GM23248 (cell line): ENCODE results near the gene FGFR2. TPM values are rescaled to one million over a fixed set of nuclear protein-coding genes. Genes with fewer than 3 reads are reported as not detected.

ENCODE experiments used
- DNase-seq: peaks from one replicate; pipeline ENCODE4 v3.0.0-alpha.2; 2015
- H2AFZ ChIP-seq: fragments of 200-600 bp; sonication (generic); 2 replicates; pipeline ENCODE4 v1.6.1; 2016; ENCODE audit warnings: antibody characterized with exemption
- H3F3A ChIP-seq: fragments of 200-600 bp; sonication (generic); 2 replicates; pipeline ENCODE4 v1.6.1; 2016; ENCODE audit warnings: mild to moderate bottlenecking, antibody characterized with exemption, mixed run types; ENCODE audit not compliant: insufficient read depth
- H3K27ac ChIP-seq: fragments of 200-600 bp; sonication (generic); 2 replicates; pipeline ENCODE4 v1.5.1; 2016; ENCODE audit warnings: mild to moderate bottlenecking
- H3K27me3 ChIP-seq: fragments of 200-600 bp; sonication (generic); replicated peaks from 2 replicates; pipeline ENCODE4 v1.6.1; 2016; ENCODE audit warnings: mild to moderate bottlenecking; ENCODE audit not compliant: insufficient read depth
- H3K36me3 ChIP-seq: fragments of 200-600 bp; sonication (generic); 2 replicates; pipeline ENCODE4 v1.6.1; 2016; ENCODE audit warnings: low read depth, mild to moderate bottlenecking
- H3K4me1 ChIP-seq: fragments of 200-600 bp; sonication (generic); 2 replicates; pipeline ENCODE4 v1.6.1; 2016; ENCODE audit warnings: mild to moderate bottlenecking; ENCODE audit not compliant: insufficient read depth
- H3K4me2 ChIP-seq: fragments of 200-600 bp; sonication (generic); one replicate; pipeline ENCODE4 v1.6.1; 2016; ENCODE audit warnings: mild to moderate bottlenecking; ENCODE audit not compliant: unreplicated experiment
- H3K4me3 ChIP-seq: fragments of 200-600 bp; sonication (generic); 2 replicates; pipeline ENCODE4 v1.5.1; 2016; ENCODE audit warnings: mild to moderate bottlenecking
- H3K79me2 ChIP-seq: fragments of 200-600 bp; sonication (generic); 2 replicates; pipeline ENCODE4 v1.6.1; 2016; ENCODE audit warnings: mild to moderate bottlenecking; ENCODE audit not compliant: insufficient read depth
- H3K9ac ChIP-seq: fragments of 200-600 bp; sonication (generic); 2 replicates; pipeline ENCODE4 v1.6.1; 2016; ENCODE audit warnings: mild to moderate bottlenecking
- H3K9me2 ChIP-seq: fragments of 200-600 bp; sonication (generic); 2 replicates; pipeline ENCODE4 v1.6.1; 2016; ENCODE audit warnings: mixed run types, mild to moderate bottlenecking, moderate library complexity; ENCODE audit not compliant: insufficient read depth
- H3K9me3 ChIP-seq: fragments of 200-600 bp; sonication (generic); one replicate; pipeline ENCODE4 v1.6.1; 2017; ENCODE audit warnings: low read depth
- H4K20me1 ChIP-seq: fragments of 200-600 bp; sonication (generic); 2 replicates; pipeline ENCODE4 v1.6.0; 2016; ENCODE audit not compliant: insufficient read depth
- EZH2 ChIP-seq: fragments of 200-600 bp; sonication (generic); IDR thresholded peaks from 2 replicates; pipeline ENCODE4 v1.6.1; 2018; ENCODE audit warnings: antibody characterized with exemption, mild to moderate bottlenecking; ENCODE audit not compliant: insufficient read depth, poor library complexity, severe bottlenecking
- EZH2phosphoT487 ChIP-seq: fragments of 200-600 bp; sonication (generic); IDR thresholded peaks from 2 replicates; pipeline ENCODE4 v1.6.1; 2018; ENCODE audit warnings: antibody characterized with exemption, moderate library complexity, mild to moderate bottlenecking, low read depth; ENCODE audit not compliant: insufficient read depth
- WGBS, 2 experiments: methylation state at CpG; one replicate each; pipeline ENCODE4 v1.1.6; 2015 to 2017; ENCODE audit warnings: low lambda C conversion rate in 2 of 2, low coverage in 1 of 2; ENCODE audit errors: missing lambda C conversion rate in 2 of 2; 5-methylcytosine and 5-hydroxymethylcytosine counted together
- in situ Hi-C: fragments of 300-500 bp; cut with MboI; formaldehyde crosslinking; loops from 2 replicates; pipeline ENCODE4 v1.15.0; 2020
- polyA plus RNA-seq: library from polyadenylated mRNA; unstranded; fragments of >200 nt; fragmentation: Nextera tagmentation; extraction: Ambion mirVana; gene quantifications from 2 replicates; pipeline ENCODE4 v1.2.1, GENCODE V29; 2016
- total RNA-seq: library from RNA; depleted of rRNA; stranded (reverse); fragments of >200 nt; shearing (Covaris generic); gene quantifications from 2 replicates; pipeline ENCODE4 v1.2.3, GENCODE V29; 2014

FGFR2 gene
- total and polyA plus RNA-seq, 2 experiments from 2014 or later: 0.15 TPM; not detected in 1

DNA sequence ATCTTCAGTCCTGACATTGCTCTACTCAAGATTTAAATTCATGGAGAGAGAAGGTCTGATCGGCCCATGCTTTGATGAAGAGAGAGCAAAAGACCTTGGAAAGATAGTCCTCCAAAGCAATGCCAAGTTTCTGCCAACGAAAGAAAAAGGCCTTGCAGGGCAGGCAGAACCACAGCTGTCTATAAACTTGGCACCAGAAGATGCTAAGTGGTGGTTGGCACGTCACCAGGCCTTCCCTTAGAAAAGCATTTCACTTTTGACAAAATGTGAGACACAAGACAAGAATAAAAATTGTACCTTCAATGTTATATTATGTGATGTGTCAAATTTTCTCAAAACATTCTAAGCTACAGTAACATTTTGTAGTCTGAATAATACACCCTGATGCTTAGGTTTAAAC is 42.0 kb upstream of the FGFR2 start:
- DNase-seq: no peak
- H3K79me2 ChIP-seq: no peaks in the 10 kb centered on the region
- H3K9me2 ChIP-seq: no peaks in the 10 kb centered on the region
- no peak overlapping the region for H3K4me3 ChIP-seq
- no peak overlapping the region for H3K9ac ChIP-seq
- H3K9me3 ChIP-seq: no peaks in the 10 kb centered on the region
- H3K27ac ChIP-seq: no peak overlapping the region
- no peaks in the 10 kb centered on the region for H4K20me1 ChIP-seq
- H3K36me3 ChIP-seq: no peaks in the 10 kb centered on the region
- H3K4me1 ChIP-seq: no peaks in the 10 kb centered on the region
- TF ChIP-seq EZH2phosphoT487 (no peak), EZH2 (no peak)
- no peaks in the 10 kb centered on the region for H3F3A ChIP-seq
- H2AFZ ChIP-seq: no peak overlapping the region
- no peaks in the 10 kb centered on the region for H3K27me3 ChIP-seq
- WGBS, 2 experiments: 18 to 27% methylated on average over 3 of the region's 3 CpGs
- no peak overlapping the region for H3K4me2 ChIP-seq
- in situ Hi-C loops: no loop called here

- Histone ChIP-seq H3K9me2 (no peaks in the 10 kb centered on the region), H3K4me1 (no peaks in the 10 kb centered on the region), H3F3A (no peaks in the 10 kb centered on the region), H3K9ac (no peak overlapping the region), H2AFZ (no peak overlapping the region), H3K4me2 (no peak overlapping the region), H3K4me3 (no peak overlapping the region), H3K79me2 (no peaks in the 10 kb centered on the region), H3K36me3 (no peaks in the 10 kb centered on the region), H3K27me3 (no peaks in the 10 kb centered on the region), H3K27ac (no peak overlapping the region), H4K20me1 (no peaks in the 10 kb centered on the region), H3K9me3 (no peaks in the 10 kb centered on the region)
- in situ Hi-C loops: no loop called here
- TF ChIP-seq EZH2: no peak
- TF ChIP-seq EZH2phosphoT487: no peak
- no peak for DNase-seq
Measured at GRCh38 chr10:121639416-121639815, 41.2 kb upstream of the FGFR2 start.

GRCh38 chr10:121637437-121637836 is 39.2 kb upstream of the FGFR2 start:
- Histone ChIP-seq H4K20me1 (no peaks in the 10 kb centered on the region), H3K9me3 (no peaks in the 10 kb centered on the region), H3K9me2 (no peaks in the 10 kb centered on the region), H3K36me3 (no peaks in the 10 kb centered on the region), H3K27ac (no peak overlapping the region), H3K9ac (no peak overlapping the region), H3K27me3 (no peaks in the 10 kb centered on the region), H3K4me2 (no peak overlapping the region), H3K79me2 (no peaks in the 10 kb centered on the region), H3K4me3 (no peak overlapping the region), H2AFZ (no peak overlapping the region), H3K4me1 (no peaks in the 10 kb centered on the region), H3F3A (no peaks in the 10 kb centered on the region)
- WGBS, 2 experiments: 35 to 45% methylated on average over 1 of the region's 1 CpG
- in situ Hi-C loops: no loop called here
- TF ChIP-seq EZH2phosphoT487 (no peak), EZH2 (no peak)
- DNase-seq: no peak

GRCh38 chr10:121633056-121633455 is 34.8 kb upstream of the FGFR2 start:
- H3K27me3 ChIP-seq: no peaks in the 10 kb centered on the region; the same call in 1 of the 2 replicates
- no peak for DNase-seq
- no peaks in the 10 kb centered on the region for H3K4me1 ChIP-seq
- H3K79me2 ChIP-seq: no peaks in the 10 kb centered on the region
- H3K4me3 ChIP-seq: no peak overlapping the region
- H3K27ac ChIP-seq: no peak overlapping the region
- H4K20me1 ChIP-seq: no peaks in the 10 kb centered on the region
- 39 to 46% methylated on average over 5 of the region's 5 CpGs for WGBS, 2 experiments
- no peaks in the 10 kb centered on the region for H3F3A ChIP-seq
- in situ Hi-C loops: no loop called here
- H3K4me2 ChIP-seq: no peak overlapping the region
- H3K9me2 ChIP-seq: no peaks in the 10 kb centered on the region
- no peaks in the 10 kb centered on the region for H3K36me3 ChIP-seq
- no peak overlapping the region for H3K9ac ChIP-seq
- no peaks in the 10 kb centered on the region for H3K9me3 ChIP-seq
- no peak overlapping the region for H2AFZ ChIP-seq
- TF ChIP-seq EZH2 (no peak), EZH2phosphoT487 (no peak)

DNA sequence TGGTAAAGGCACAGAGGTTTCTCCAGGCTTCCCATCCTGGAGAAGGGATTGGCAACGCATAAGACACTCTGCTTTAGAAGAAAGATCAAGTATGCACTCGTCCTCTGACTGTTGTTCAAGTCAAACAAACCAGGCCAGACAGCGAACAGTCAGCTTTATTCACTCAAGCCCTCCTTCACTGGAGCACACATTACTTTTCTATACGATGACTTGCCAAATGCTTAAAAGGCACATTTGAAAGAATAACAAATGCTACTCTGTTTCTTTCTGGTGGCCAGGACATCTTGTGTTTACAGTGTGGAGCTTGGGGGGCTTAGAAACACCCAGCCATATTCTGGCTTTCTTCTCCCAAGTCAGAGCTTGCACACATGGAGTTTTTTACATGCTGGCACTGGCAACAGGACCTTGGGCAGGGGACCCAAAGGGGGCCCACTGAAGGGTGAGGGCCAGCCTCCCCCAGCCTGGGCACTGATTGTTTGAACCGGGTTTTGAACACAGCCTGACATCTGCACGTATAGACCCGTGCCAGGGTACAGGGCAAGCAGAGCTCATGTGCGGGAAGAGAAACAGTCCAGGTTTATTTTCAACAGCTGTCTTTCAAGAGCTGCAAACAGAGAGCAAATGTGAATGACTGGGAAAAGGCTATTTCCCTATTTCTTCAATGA is 33.3 kb upstream of the FGFR2 start:
- H3K36me3 ChIP-seq: no peaks in the 10 kb centered on the region
- no peak overlapping the region for H3K4me2 ChIP-seq
- no peak overlapping the region for H3K4me3 ChIP-seq
- no peaks in the 10 kb centered on the region for H3F3A ChIP-seq
- no peak overlapping the region for H3K9ac ChIP-seq
- no peaks in the 10 kb centered on the region for H3K79me2 ChIP-seq
- H3K4me1 ChIP-seq: no peaks in the 10 kb centered on the region
- no peak for TF ChIP-seq EZH2
- TF ChIP-seq EZH2phosphoT487: no peak
- no peaks in the 10 kb centered on the region for H3K9me2 ChIP-seq
- no peak overlapping the region for H2AFZ ChIP-seq
- 26 to 30% methylated on average over 8 of the region's 8 CpGs for WGBS, 2 experiments
- in situ Hi-C loops: no loop called here
- no peak overlapping the region for H3K27ac ChIP-seq
- no peaks in the 10 kb centered on the region for H3K9me3 ChIP-seq
- DNase-seq: no peak
- no peaks in the 10 kb centered on the region; the same call in 1 of the 2 replicates for H3K27me3 ChIP-seq
- H4K20me1 ChIP-seq: no peaks in the 10 kb centered on the region
